DMS79 (cell line): Measurements from ENCODE around the gene ADAMTS6.
"Not testable (repeated sequence)": the region's sequence is repeated elsewhere in the genome, so short reads cannot be mapped to it uniquely, and the experiment has no call there.

ENCODE experiments used
- DNase-seq: peaks from one replicate; lab custom pipeline; 2025; lab: John Stamatoyannopoulos, UW

The ADAMTS6 gene

GRCh38 chr5:65197531-65198455 is 283.9 kb downstream of the ADAMTS6 start:
- DNase-seq = no peak

GRCh38 chr5:65194871-65195270 is 286.8 kb downstream of the ADAMTS6 start:
- DNase-seq = no peak

GRCh38 chr5:65192331-65192730 is 289.4 kb downstream of the ADAMTS6 start:
- DNase-seq = no peak

GRCh38 chr5:65191554-65192135 is 290.1 kb downstream of the ADAMTS6 start:
- DNase-seq = no peak

GRCh38 chr5:65190328-65191053 is 291.2 kb downstream of the ADAMTS6 start:
- no peak for DNase-seq

- DNase-seq = no peak
Observed at GRCh38 chr5:65186646-65187227, 295.0 kb downstream of the ADAMTS6 start.

- DNase-seq = no peak
Observed at GRCh38 chr5:65185468-65185867, 296.3 kb downstream of the ADAMTS6 start.

GRCh38 chr5:65184780-65185179 is 296.9 kb downstream of the ADAMTS6 start:
- no peak for DNase-seq

- not testable (repeated sequence) for DNase-seq
Observed at GRCh38 chr5:65174231-65174630, 307.5 kb downstream of the ADAMTS6 start.

GRCh38 chr5:65173130-65173525 is 308.6 kb downstream of the ADAMTS6 start:
- DNase-seq = no peak

- DNase-seq = no peak
Observed at GRCh38 chr5:65172486-65173129, 309.1 kb downstream of the ADAMTS6 start.

GRCh38 chr5:65171645-65172044 is 310.1 kb downstream of the ADAMTS6 start:
- no peak for DNase-seq

GRCh38 chr5:65163698-65164097 is 318.0 kb downstream of the ADAMTS6 start:
- DNase-seq = no peak

GRCh38 chr5:65161655-65162054 is 320.1 kb downstream of the ADAMTS6 start:
- no peak for DNase-seq

- no peak for DNase-seq
Observed at GRCh38 chr5:65157906-65158603, 323.7 kb downstream of the ADAMTS6 start.

- no peak for DNase-seq
Observed at GRCh38 chr5:65156933-65157332, 324.8 kb downstream of the ADAMTS6 start.

GRCh38 chr5:65152131-65152530 is 329.6 kb downstream of the ADAMTS6 start:
- DNase-seq = no peak

- no peak for DNase-seq
Observed at GRCh38 chr5:65151614-65152013, 330.1 kb downstream of the ADAMTS6 start.

GRCh38 chr5:65150599-65151304 is 331.0 kb downstream of the ADAMTS6 start:
- no peak for DNase-seq

GRCh38 chr5:65149827-65150226 is 331.9 kb downstream of the ADAMTS6 start:
- no peak for DNase-seq
